Osteoblast (primary cell): ENCODE measurements around the gene YBEY. TPM values are rescaled to one million over a fixed set of nuclear protein-coding genes. Genes with fewer than 3 reads are reported as not detected.

Experiments used
- DNase-seq: peaks from one replicate; pipeline ENCODE4 v3.0.0; 2011; ENCODE audit warnings: low spot score, mixed read lengths; ENCODE audit not compliant: insufficient read length; ENCODE audit errors: missing footprints
- H2AFZ ChIP-seq: 2 replicates; pipeline ENCODE4 v1.6.0; 2011; ENCODE audit warnings: mild to moderate bottlenecking, low read length
- H3K27ac ChIP-seq: 2 replicates; pipeline ENCODE4 v1.5.1; 2011; ENCODE audit warnings: mild to moderate bottlenecking, low read depth, low read length, moderate library complexity
- H3K27me3 ChIP-seq: 2 replicates; pipeline ENCODE4 v1.6.0; 2012; ENCODE audit warnings: mild to moderate bottlenecking, control low read depth, inconsistent platforms, low read length, moderate library complexity; ENCODE audit not compliant: insufficient read depth
- H3K36me3 ChIP-seq: 2 replicates; pipeline ENCODE4 v1.5.1; 2011; ENCODE audit warnings: mild to moderate bottlenecking, low read length, control low read depth, moderate library complexity; ENCODE audit not compliant: insufficient read depth
- H3K4me1 ChIP-seq: 2 replicates; pipeline ENCODE4 v1.5.1; 2011; ENCODE audit warnings: mild to moderate bottlenecking, low read length, control low read depth, moderate library complexity; ENCODE audit not compliant: insufficient read depth
- H3K4me2 ChIP-seq: 2 replicates; pipeline ENCODE4 v1.6.0; 2011; ENCODE audit warnings: mild to moderate bottlenecking, low read length; ENCODE audit not compliant: insufficient read depth
- H3K4me3 ChIP-seq: fragments of 200-600 bp; sonication (generic); 3 replicates; pipeline ENCODE4 v1.5.1; 2012; ENCODE audit warnings: mild to moderate bottlenecking, low read length, inconsistent platforms; ENCODE audit not compliant: insufficient read depth
- H3K79me2 ChIP-seq: 2 replicates; pipeline ENCODE4 v1.6.0; 2012; ENCODE audit warnings: mild to moderate bottlenecking, low read length, control low read depth, inconsistent platforms; ENCODE audit not compliant: insufficient read depth
- H3K9me3 ChIP-seq: 2 replicates; pipeline ENCODE4 v1.5.1; 2011; ENCODE audit warnings: low read depth, low read length, control low read depth
- H4K20me1 ChIP-seq: 2 replicates; pipeline ENCODE4 v1.6.0; 2012; ENCODE audit warnings: mild to moderate bottlenecking, low read length, control low read depth; ENCODE audit not compliant: insufficient read depth
- total RNA-seq: library from RNA; depleted of rRNA; stranded (reverse); fragments of >200 nt; gene quantifications from 2 replicates; pipeline ENCODE4 v1.2.3, GENCODE V29; 2012
- TF ChIP-seq, protein P1 (sequence below): IDR thresholded peaks from 2 replicates; pipeline ENCODE4 v1.5.1; 2011; ENCODE audit warnings: mild to moderate bottlenecking, low read depth, low read length, moderate library complexity; ENCODE audit errors: extremely low read depth

YBEY gene
- total RNA-seq, 1 donor = 18.8 TPM

DNA sequence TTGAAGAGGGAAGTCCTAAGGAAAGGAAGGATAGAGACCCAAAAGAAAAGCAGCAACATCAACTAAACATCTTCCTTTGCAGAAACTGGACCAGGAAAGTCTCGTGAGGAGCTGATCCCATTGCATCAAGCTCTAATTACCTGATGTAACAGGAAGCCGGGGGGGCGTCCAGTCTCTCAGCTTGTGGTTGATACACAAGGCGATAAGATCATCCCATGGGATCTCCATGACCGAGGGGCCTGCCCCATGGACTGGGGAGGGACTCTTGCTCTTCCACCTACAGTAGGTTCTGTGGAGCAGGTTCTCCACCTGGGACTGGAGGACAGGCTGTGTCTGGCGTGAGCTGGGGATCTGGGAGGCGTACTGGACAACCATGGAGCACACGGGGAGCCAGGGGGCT is 42.8 kb upstream of the YBEY start:
- Histone ChIP-seq H3K4me1 (no peaks in the 10 kb centered on the region), H2AFZ (no peak overlapping the region), H3K27ac (no peak overlapping the region), H3K36me3 (peaks cover 94% of the 10 kb centered on the region), H3K27me3 (no peaks in the 10 kb centered on the region), H3K4me2 (no peak overlapping the region), H3K9me3 (no peaks in the 10 kb centered on the region), H4K20me1 (no peaks in the 10 kb centered on the region), H3K4me3 (no peak overlapping the region), H3K79me2 (no peaks in the 10 kb centered on the region)
- DNase-seq = peak; percentile 25
- TF ChIP-seq, protein P1, sequence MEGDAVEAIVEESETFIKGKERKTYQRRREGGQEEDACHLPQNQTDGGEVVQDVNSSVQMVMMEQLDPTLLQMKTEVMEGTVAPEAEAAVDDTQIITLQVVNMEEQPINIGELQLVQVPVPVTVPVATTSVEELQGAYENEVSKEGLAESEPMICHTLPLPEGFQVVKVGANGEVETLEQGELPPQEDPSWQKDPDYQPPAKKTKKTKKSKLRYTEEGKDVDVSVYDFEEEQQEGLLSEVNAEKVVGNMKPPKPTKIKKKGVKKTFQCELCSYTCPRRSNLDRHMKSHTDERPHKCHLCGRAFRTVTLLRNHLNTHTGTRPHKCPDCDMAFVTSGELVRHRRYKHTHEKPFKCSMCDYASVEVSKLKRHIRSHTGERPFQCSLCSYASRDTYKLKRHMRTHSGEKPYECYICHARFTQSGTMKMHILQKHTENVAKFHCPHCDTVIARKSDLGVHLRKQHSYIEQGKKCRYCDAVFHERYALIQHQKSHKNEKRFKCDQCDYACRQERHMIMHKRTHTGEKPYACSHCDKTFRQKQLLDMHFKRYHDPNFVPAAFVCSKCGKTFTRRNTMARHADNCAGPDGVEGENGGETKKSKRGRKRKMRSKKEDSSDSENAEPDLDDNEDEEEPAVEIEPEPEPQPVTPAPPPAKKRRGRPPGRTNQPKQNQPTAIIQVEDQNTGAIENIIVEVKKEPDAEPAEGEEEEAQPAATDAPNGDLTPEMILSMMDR = no peak

DNA sequence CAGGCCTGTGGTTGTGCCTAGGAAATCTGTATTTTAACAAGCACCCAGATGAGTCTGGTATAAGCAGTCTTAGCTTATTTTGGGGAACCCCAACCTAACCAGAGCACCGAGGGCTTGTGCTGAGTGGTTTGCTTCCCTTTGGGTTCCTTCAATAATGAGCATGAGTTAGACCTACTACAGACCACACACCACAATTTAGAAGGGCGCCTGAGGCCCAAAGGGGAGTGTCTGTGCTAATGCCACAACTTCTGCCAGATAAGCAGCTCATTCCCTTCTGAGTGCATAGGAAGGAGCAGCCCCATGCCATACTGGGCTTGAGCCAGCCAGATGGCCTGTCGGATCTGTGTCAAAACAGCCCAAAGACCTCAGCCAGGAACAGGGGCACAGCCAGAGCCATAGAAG is 42.2 kb upstream of the YBEY start:
- Histone ChIP-seq H3K4me3 (no peak overlapping the region), H3K36me3 (peaks cover 90% of the 10 kb centered on the region), H3K4me2 (no peak overlapping the region), H3K27me3 (no peaks in the 10 kb centered on the region), H3K27ac (no peak overlapping the region), H4K20me1 (no peaks in the 10 kb centered on the region), H3K9me3 (no peaks in the 10 kb centered on the region), H3K79me2 (no peaks in the 10 kb centered on the region), H3K4me1 (no peaks in the 10 kb centered on the region), H2AFZ (no peak overlapping the region)
- TF ChIP-seq, protein P1 = no peak
- peak; percentile 11 for DNase-seq

DNA sequence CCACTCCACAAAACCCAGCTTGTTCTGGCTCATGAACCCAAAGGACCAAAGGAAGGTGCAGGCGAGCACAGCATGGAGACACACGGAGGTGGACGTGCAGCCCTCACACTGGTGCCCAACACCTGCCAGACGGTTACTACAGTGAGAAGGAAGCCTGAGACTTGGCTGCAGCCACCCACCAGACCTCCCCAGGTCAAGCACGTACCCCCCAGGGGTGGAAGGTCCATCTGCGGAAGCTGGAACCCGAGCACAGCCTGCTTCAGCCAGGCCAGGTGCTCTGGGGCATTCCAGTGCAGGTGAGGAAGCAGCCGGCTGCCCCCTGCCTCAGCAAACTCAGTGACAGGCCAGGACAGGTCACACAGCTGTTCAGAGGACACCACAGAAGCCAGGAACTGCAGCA is 41.5 kb upstream of the YBEY start:
- no peak overlapping the region for H3K4me3 ChIP-seq
- no peak overlapping the region for H2AFZ ChIP-seq
- peaks cover 1% of the 10 kb centered on the region for H4K20me1 ChIP-seq
- no peaks in the 10 kb centered on the region for H3K4me1 ChIP-seq
- H3K27ac ChIP-seq = no peak overlapping the region
- no peak overlapping the region for H3K4me2 ChIP-seq
- TF ChIP-seq, protein P1 = no peak
- DNase-seq = no peak
- H3K9me3 ChIP-seq = no peaks in the 10 kb centered on the region
- H3K79me2 ChIP-seq = no peaks in the 10 kb centered on the region
- H3K27me3 ChIP-seq = no peaks in the 10 kb centered on the region
- H3K36me3 ChIP-seq = peaks cover 90% of the 10 kb centered on the region

DNA sequence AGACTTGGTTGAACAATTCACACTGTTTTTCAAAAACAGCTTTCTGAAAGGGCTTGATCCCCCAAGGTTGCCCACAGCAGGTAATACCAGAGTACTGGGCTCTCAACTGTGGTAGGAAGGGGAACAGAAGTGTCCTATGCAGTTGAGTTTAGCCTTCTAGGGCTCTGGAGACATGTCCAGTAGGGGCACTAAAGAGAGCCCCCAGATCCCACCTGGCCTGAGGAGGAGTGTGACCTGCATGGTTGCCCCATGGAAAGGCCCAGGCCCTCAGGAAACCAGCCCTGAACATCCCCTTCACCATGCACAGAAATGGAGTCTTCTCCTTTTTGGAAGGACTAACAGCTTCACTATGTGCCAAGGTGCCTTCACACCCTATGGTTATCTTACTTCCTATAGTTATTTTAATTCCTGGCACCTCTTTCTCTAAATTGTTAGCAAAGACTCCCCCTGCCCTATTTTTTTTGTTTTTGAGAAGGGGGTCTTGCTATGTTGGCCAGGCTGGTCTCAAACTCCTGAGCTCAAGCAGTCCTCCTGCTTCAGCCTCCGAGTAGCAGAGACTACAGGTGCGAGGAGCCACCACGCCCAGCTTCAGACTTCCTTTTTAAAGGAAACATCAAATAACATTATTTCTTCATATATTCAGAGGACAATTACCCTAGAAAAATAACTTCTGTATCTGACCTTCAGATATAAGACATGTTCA is 40.8 kb upstream of the YBEY start:
- Histone ChIP-seq H4K20me1 (peaks cover 3% of the 10 kb centered on the region), H3K4me3 (no peak overlapping the region), H3K4me2 (no peak overlapping the region), H3K79me2 (no peaks in the 10 kb centered on the region), H3K36me3 (peaks cover 90% of the 10 kb centered on the region), H3K4me1 (no peaks in the 10 kb centered on the region), H3K9me3 (no peaks in the 10 kb centered on the region), H3K27me3 (no peaks in the 10 kb centered on the region), H3K27ac (no peak overlapping the region), H2AFZ (no peak overlapping the region)
- TF ChIP-seq, protein P1 = no peak
- no peak for DNase-seq
